Measurements from ENCODE around the gene TRIOBP.

TRIOBP gene

DNA sequence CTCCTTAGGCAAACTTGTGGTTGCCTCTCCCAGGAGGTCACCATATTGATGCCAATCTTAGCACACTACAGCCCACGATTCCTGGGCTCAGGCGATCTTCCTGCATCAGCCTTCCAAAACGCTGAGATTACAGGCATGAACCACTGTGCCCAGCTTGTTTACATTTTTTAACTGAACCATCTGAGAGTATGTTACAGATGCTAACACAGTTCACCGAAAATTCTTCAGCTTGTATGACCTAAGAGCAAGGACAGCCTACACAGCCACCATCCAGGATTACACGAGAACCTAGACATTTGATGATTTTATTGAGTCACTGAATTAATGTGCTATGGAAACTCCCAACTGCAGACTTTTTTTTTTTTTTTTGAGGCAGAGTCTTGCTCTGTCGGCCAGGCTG lies 27.3 kb upstream of the TRIOBP start:
- no peak for DNase-seq (ENCODE audit: low spot score)

DNA sequence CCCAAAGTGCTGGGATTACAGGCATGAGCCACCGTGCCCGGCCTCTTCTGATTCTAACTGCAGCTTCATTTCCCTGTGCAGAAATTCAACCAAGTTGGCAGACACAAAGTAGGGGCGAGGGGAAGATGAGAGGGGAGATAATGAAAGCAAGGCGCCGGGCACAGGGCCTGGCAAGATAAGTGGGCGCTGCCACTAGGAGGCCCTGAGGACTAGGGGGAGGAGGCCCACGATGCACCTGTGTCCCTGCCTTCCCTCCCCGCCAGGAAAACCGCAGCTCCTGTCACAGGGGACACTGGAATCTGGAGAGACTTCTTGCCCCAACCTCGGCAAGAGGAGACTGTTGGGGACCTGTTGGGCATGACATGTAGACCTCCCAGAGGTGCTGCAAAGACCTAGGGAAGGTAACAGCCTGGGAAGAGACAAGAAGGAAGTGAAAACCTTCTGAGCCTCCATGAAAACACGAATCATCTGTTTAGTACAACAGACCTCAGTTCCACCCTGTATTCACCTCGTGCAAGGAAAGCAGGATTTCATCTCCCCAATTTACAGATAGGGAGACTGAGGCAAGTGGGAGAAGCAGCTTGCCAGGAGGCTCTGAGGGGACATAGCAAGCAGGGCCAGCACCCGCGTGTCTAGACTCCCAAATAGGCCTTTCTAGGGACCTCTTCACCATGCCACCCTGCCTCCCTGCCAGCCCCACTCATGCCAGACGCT lies 24.5 kb upstream of the TRIOBP start:
- DNase-seq (ENCODE audit: low spot score): no peak

- DNase-seq (ENCODE audit: low spot score): no peak
These were observed 23.9 kb upstream of the TRIOBP start for GRCh38 chr22:37672920-37673455.

DNA sequence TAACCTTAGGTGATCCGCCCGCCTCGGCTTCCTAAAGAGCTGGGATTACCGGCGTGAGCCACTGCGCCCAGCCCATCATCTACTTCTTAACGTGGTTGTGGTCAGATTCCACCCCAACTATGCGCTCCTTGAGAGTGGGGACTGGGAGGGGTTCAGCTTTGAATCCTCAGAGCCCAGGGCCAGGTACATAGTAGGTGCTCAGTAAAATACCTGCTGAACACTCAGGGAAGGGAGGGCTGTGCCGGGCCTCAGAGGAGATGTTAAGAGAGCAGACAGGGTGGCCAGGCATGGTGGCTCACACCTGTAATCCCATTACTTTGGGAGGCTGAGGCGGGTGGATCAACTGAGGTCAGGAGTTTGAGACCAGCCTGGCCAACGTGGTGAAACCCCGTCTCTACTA lies 22.6 kb upstream of the TRIOBP start:
- no peak for DNase-seq (ENCODE audit: low spot score)

- no peak for DNase-seq (ENCODE audit: low spot score)
These were observed 21.6 kb upstream of the TRIOBP start, which contains the start of gene LGALS1 for GRCh38 chr22:37674951-37675929. Gene LGALS1, plus strand, starts transcription at chr22:37675636. Its CDS starts 67 bp downstream, at chr22:37675703.

DNA sequence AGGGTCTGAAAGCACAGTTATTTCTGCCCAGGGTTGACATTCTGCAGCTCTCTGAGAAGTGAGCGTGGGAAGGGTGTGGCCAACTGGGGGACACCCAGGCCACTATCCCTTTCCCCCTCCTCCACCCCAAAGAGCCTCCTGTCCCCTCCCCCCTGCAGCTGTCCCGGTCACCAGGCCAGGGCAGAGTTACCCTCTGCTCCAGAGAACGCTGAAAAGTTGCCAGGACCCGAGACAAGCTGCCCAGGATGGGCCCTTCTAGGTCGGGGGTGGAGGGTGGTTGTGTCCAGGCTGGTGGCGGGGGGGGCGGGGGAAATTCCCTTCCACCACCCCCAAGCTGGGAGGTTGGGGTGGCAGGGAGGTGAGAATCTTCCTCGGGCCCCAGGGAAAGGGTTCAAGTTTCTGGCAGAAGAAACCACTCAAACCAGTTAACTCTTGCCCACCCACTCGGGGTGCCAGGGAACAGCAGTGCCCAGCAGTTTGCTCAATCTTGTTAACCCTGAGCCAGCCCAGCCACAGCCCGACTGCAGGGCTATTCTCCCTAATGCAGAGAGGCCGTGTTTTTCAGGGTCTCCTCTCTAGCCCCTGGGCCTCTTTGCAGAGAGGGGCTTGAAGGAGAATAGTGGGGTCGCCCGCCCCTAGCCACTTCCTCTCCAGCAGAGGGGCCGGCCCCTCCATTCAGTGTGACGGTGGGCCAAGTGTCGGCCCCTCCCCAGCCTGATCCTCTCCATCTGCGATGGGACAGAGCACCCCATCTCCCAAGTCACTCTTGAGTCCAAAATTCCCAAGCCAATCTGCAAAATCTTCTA lies 20.7 kb upstream of the TRIOBP start:
- DNase-seq (ENCODE audit: low spot score): no peak

DNA sequence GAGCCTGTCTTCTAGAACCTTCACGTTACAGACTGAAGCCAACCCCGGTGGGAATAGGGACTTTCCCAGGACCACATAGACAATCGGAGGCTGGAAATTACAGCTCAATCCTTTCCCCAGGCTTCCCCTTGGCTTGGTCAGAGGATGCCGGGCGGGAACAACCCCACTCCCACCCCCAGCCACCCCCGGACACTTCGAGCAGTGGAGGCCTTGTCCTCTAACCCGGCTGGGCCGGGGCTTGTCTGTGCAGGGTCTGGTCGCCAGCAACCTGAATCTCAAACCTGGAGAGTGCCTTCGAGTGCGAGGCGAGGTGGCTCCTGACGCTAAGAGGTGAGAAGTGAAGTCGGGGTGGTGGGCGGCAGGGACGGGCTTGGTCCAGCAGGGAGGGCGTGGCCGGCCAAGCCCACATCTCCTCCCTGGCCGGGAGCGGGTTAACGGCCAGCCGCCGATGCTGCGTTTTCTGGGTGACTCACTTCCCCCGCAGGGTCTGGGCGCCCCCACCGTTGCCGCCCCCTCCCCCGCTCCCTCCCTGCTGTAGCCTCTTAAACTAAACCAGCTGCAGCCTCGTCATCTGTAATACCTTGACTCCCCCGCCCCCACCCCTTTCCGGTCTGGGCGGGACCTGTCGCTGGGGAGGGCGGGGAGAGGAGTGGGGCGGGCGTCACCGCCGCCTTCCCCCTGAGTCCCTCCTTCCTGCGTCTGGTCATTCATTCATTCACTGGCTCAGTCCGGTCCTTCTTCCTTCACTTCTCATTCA lies 19.9 kb upstream of the TRIOBP start:
- DNase-seq (ENCODE audit: low spot score): peak; percentile 72

GRCh38 chr22:37677493-37677974 lies 19.3 kb upstream of the TRIOBP start:
- DNase-seq (ENCODE audit: low spot score): no peak

- no peak for DNase-seq (ENCODE audit: low spot score)
These were observed 18.5 kb upstream of the TRIOBP start for GRCh38 chr22:37678372-37678771.

DNA sequence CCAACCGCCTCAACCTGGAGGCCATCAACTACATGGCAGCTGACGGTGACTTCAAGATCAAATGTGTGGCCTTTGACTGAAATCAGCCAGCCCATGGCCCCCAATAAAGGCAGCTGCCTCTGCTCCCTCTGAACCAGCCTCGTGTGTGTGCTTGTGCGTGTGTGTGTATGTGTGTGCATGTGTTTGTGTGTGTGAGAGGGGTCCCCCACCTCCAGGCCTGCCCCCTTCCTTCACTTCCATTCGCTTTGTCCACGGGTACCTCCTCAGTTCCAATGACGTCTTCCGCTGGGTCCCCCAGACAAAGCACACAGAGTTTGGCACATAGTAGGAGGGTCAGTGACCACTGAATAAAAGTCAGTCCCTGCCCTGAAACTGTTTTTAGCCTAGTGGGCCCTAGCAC lies 17.2 kb upstream of the TRIOBP start:
- DNase-seq (ENCODE audit: low spot score): no peak

GRCh38 chr22:37680191-37680851 lies 16.5 kb upstream of the TRIOBP start:
- no peak for DNase-seq (ENCODE audit: low spot score)

GRCh38 chr22:37681001-37681424 lies 15.8 kb upstream of the TRIOBP start:
- no peak for DNase-seq (ENCODE audit: low spot score)

DNA sequence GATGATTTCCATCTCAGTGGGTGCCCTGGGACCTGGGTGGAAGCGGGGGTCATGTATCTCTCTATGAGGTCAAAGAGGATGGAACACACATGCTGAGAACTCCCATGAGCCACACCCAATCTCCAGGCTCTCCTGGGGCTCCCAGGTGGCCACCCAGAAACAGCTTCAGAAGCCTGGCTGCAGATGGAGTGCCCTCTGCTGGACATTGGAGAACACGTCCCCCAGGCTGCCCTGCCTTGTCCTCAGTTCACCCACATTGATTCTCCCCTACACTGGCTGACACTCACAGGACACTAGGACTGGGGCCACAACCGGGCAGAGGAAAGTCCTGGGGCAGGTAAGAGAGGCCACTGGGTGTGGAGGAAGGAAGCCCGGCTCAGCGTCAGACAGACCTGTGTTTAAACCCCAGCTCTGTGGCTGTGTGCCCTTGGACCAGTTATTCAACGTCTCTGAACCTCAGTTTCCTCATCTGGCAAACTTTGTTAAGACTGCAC lies 15.2 kb upstream of the TRIOBP start:
- DNase-seq (ENCODE audit: low spot score): peak; percentile 71

- no peak for DNase-seq (ENCODE audit: low spot score)
These were observed 11.8 kb upstream of the TRIOBP start for GRCh38 chr22:37684803-37685615.

- DNase-seq (ENCODE audit: low spot score): peak; percentile 80
These were observed 10.6 kb upstream of the TRIOBP start, which contains the start of gene NOL12 for GRCh38 chr22:37686002-37686982. Gene NOL12, plus strand, starts transcription at chr22:37686343. Its CDS starts 50 bp downstream, at chr22:37686393.

DNA sequence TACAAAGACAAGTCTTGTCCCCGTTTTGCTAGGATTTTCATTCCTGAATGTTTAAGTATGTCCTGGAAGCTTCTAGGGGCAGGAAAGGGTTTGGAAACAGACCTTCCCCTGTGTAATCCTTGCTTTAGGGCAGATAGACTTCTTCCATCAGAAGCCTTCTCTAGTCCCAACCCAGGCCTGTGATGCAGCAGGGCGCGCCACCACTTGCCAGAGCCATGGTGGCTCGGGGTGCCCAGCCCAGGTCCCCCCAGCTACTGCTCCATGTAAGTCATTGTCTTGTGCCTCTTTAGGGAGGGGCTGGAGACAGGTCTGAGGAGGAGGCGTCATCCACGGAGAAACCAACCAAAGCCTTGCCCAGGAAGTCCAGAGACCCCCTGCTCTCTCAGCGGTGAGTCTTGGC lies 6.4 kb upstream of the TRIOBP start:
- DNase-seq (ENCODE audit: low spot score): no peak

DNA sequence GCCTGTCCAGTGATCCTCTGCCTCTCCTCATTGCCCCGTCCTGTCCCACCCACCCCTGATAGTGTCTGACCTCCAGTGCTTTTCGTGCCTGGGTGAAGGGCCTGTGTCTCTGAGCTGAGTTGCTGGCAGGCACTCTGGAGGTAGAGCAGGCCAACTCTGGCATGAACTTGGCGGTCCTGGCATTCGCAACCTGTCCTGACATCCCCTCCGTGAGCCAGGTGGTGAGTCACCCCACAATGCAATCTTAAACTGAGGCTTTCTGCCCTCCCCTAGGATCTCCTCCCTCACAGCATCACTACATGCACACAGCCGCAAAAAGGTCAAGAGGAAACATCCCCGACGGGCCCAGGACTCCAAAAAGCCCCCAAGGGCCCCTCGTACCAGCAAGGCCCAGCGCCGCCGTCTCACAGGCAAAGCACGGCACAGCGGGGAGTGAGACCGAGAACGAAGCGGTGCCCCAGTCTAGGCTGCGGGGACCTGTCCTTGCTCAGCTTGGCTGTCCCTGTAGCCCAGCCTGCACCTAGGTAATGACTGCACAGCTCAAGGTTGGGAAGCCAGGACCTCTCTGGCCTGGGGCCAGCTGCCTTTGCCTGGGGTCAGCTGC lies 5.8 kb upstream of the TRIOBP start:
- no peak for DNase-seq (ENCODE audit: low spot score)
